ENCODE measurements around the gene ENPP3. TPM values are rescaled to one million over a fixed set of nuclear protein-coding genes. Genes with fewer than 3 reads are reported as not detected.

Gene ENPP3
- total and polyA plus RNA-seq, 2 of the 13 experiments (the other 11 are each of a cell fraction or from before 2014, with no cell fraction given), result 40.0 to 75.4 TPM

GRCh38 chr6:131769385-131770141, 132.5 kb downstream of the ENPP3 start (continued):
- TF ChIP-seq HMG20B (CRISPR knock-in tag; conservative IDR thresholded peaks at IDR 0.05), result no peak
- no peak for TF ChIP-seq SMARCC2 (IDR thresholded peaks at IDR 0.05)
- TF ChIP-seq ZHX1 (CRISPR knock-in tag; IDR thresholded peaks at IDR 0.05; ENCODE audit: low read depth), result no peak
- TF ChIP-seq KDM3A (CRISPR knock-in tag; IDR thresholded peaks at IDR 0.05; ENCODE audit: low read depth), result peak; percentile 37; the same call in 1 of the 2 replicates
- no peak for TF ChIP-seq NCOA1 (CRISPR knock-in tag; IDR thresholded peaks at IDR 0.05)
- no peak for TF ChIP-seq NCOA5 (CRISPR knock-in tag; IDR thresholded peaks at IDR 0.05)
- no peak for TF ChIP-seq ZBTB42 (CRISPR knock-in tag; IDR thresholded peaks at IDR 0.05)
- TF ChIP-seq NR2F1 (CRISPR knock-in tag; IDR thresholded peaks at IDR 0.05), result 0 out of 4 replicates have a peak, but pooled peaks of 1 of the 2 experiments have one; percentile 24
- TF ChIP-seq, protein P1, sequence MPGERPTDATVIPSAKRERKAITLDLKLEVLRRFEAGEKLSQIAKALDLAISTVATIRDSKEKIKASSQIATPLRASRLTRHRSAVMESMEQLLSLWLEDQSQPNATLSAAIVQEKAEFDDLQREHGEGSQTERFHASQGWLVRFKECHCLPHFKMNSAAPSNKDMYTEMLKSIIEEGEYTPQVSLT (CRISPR knock-in tag; IDR thresholded peaks at IDR 0.05; ENCODE audit: borderline replicate concordance, low read depth), result no peak
- no peak for TF ChIP-seq ZNF619 (CRISPR knock-in tag; IDR thresholded peaks at IDR 0.05)
- no peak for TF ChIP-seq PHB2 (IDR thresholded peaks at IDR 0.05; ENCODE audit: partially characterized antibody)
- TF ChIP-seq ZKSCAN8 (CRISPR knock-in tag; IDR thresholded peaks at IDR 0.05; ENCODE audit: borderline replicate concordance), result peak; percentile 57; the same call in 1 of the 2 replicates
- no peak for TF ChIP-seq FOSL1 (CRISPR knock-in tag; IDR thresholded peaks at IDR 0.05; ENCODE audit: borderline replicate concordance)
- TF ChIP-seq ZNF766 (CRISPR knock-in tag; IDR thresholded peaks at IDR 0.05; ENCODE audit: borderline replicate concordance), result no peak
- no peak for TF ChIP-seq ZNF841 (CRISPR knock-in tag; IDR thresholded peaks at IDR 0.05; ENCODE audit: borderline replicate concordance)
- TF ChIP-seq TFE3 (CRISPR knock-in tag; IDR thresholded peaks at IDR 0.05), result peak; percentile 75
- no peak for TF ChIP-seq MLLT10 (CRISPR knock-in tag; IDR thresholded peaks at IDR 0.05)
- no peak for TF ChIP-seq NFIB (CRISPR knock-in tag; IDR thresholded peaks at IDR 0.05; ENCODE audit: borderline replicate concordance)
- no peak for TF ChIP-seq MEF2D (CRISPR knock-in tag; IDR thresholded peaks at IDR 0.05)
- no peak for TF ChIP-seq ZBTB14 (CRISPR knock-in tag; IDR thresholded peaks at IDR 0.05)
- TF ChIP-seq PTBP1 (IDR thresholded peaks at IDR 0.05; ENCODE audit: low read depth, low read length, poor library complexity, severe bottlenecking), result no peak
- no peak for TF ChIP-seq DMTF1 (CRISPR knock-in tag; IDR thresholded peaks at IDR 0.05)
